HEK293T (cell line): ENCODE measurements around the gene NEUROD4.

Experiments used
- CTCF ChIA-PET: fragments of 350-600 bp; formaldehyde crosslinking; extraction: SDS; loops from one replicate; lab custom pipeline; 2021; ENCODE audit warnings: antibody characterized with exemption, inconsistent platforms; lab: Yijun Ruan, JAX
- POLR2A ChIA-PET: fragments of 350-600 bp; formaldehyde crosslinking; extraction: SDS; loops from one replicate; lab custom pipeline; 2020; ENCODE audit warnings: antibody characterized with exemption, inconsistent platforms; lab: Yijun Ruan, JAX
- DNase-seq: peaks from one replicate; pipeline ENCODE4 v3.0.0; 2012; ENCODE audit warnings: mixed read lengths; ENCODE audit errors: extremely low spot score
- ARNT ChIP-seq: fragments of 450-650 bp; IDR thresholded peaks from 2 replicates; pipeline ENCODE4 v1.6.1; 2017; ENCODE audit warnings: mild to moderate bottlenecking
- BHLHE40 ChIP-seq: fragments of 450-650 bp; IDR thresholded peaks from 2 replicates; pipeline ENCODE4 v1.6.1; 2016; ENCODE audit warnings: mild to moderate bottlenecking, moderate library complexity, borderline replicate concordance
- CTBP1 ChIP-seq: fragments of 450-650 bp; IDR thresholded peaks from 2 replicates; pipeline ENCODE4 v1.6.1; 2016; ENCODE audit warnings: borderline replicate concordance
- ELF4 ChIP-seq: fragments of 450-650 bp; IDR thresholded peaks from 2 replicates; pipeline ENCODE4 v1.6.1; 2017; ENCODE audit warnings: antibody characterized with exemption
- FOXA1 ChIP-seq: fragments of 450-650 bp; IDR thresholded peaks from 2 replicates; pipeline ENCODE4 v1.6.1; 2016; ENCODE audit warnings: mild to moderate bottlenecking
- FOXK2 ChIP-seq: fragments of 450-650 bp; IDR thresholded peaks from 2 replicates; pipeline ENCODE4 v1.6.1; 2016; ENCODE audit warnings: mild to moderate bottlenecking
- FOXM1 ChIP-seq: fragments of 450-650 bp; IDR thresholded peaks from 2 replicates; pipeline ENCODE4 v1.6.1; 2017; ENCODE audit warnings: mild to moderate bottlenecking, borderline replicate concordance
- HDGF ChIP-seq: fragments of 450-650 bp; IDR thresholded peaks from 2 replicates; pipeline ENCODE4 v1.6.1; 2017; ENCODE audit warnings: antibody characterized with exemption, borderline replicate concordance
- L3MBTL2 ChIP-seq: fragments of 450-650 bp; conservative IDR thresholded peaks from 2 replicates; pipeline ENCODE4 v1.6.1; 2016; ENCODE audit warnings: mild to moderate bottlenecking
- LEF1 ChIP-seq: fragments of 450-650 bp; IDR thresholded peaks from 2 replicates; pipeline ENCODE4 v1.6.1; 2017; ENCODE audit warnings: mild to moderate bottlenecking, borderline replicate concordance
- NFRKB ChIP-seq: fragments of 450-650 bp; IDR thresholded peaks from 2 replicates; pipeline ENCODE4 v1.6.1; 2016; ENCODE audit warnings: mild to moderate bottlenecking, moderate library complexity
- SP1 ChIP-seq: fragments of 450-650 bp; IDR thresholded peaks from 2 replicates; pipeline ENCODE4 v1.6.1; 2017
- SUZ12 ChIP-seq: fragments of 450-650 bp; IDR thresholded peaks from 2 replicates; pipeline ENCODE4 v1.6.1; 2016; ENCODE audit warnings: mild to moderate bottlenecking
- TARDBP ChIP-seq: fragments of 450-650 bp; IDR thresholded peaks from 2 replicates; pipeline ENCODE4 v1.6.1; 2016
- ZNF384 ChIP-seq: fragments of 450-650 bp; IDR thresholded peaks from 2 replicates; pipeline ENCODE4 v1.6.1; 2016
- TF ChIP-seq, protein P1 (sequence below): fragments of 450-650 bp; IDR thresholded peaks from 2 replicates; pipeline ENCODE4 v1.6.1; 2016

NEUROD4 gene

DNA sequence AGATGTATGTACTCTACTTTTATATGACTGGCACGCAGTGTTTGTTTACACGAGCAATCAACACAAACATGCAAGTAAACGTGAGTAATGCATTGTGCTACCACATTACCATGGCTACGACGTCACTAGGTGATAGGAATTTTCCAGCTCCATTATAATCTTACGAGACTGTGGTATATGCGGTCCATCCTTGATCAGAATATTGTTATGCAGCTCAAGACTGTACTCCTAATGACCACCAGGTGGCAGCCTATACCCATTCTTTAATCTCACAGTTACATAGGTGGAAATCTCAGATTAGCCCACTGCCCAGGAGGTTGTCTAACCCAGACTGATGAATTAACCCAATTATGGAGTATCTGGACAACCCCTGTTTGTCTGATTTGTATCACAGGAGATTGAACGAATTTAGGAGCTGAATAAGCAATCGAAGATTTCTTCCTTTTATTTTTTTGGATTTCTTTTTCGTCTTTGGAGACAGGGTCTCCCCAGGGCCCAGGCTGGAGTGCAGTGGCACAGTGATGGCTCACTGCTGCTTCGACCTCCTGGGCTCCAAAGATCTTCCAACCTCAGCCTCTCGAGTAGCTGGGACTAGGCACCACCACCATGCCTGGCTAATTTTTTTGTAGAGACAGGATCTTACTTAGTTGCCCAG, 26.5 kb upstream of the NEUROD4 start:
- peak; percentile 66 for DNase-seq
- POLR2A ChIA-PET = no interaction called here
- TF ChIP-seq FOXA1 (no peak), NFRKB (no peak), SUZ12 (no peak), ELF4 (no peak), ZNF384 (no peak), FOXM1 (no peak), L3MBTL2 (no peak), ARNT (no peak), TARDBP (no peak), BHLHE40 (no peak), FOXK2 (no peak), LEF1 (no peak), HDGF (no peak), SP1 (no peak), CTBP1 (no peak)
- TF ChIP-seq, protein P1, sequence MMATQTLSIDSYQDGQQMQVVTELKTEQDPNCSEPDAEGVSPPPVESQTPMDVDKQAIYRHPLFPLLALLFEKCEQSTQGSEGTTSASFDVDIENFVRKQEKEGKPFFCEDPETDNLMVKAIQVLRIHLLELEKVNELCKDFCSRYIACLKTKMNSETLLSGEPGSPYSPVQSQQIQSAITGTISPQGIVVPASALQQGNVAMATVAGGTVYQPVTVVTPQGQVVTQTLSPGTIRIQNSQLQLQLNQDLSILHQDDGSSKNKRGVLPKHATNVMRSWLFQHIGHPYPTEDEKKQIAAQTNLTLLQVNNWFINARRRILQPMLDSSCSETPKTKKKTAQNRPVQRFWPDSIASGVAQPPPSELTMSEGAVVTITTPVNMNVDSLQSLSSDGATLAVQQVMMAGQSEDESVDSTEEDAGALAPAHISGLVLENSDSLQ = no peak
- CTCF ChIA-PET = interaction anchor here (0.6 to 3.4 kb wide), 7 partner anchors 29 to 244 kb away, joined by 3 to 51 read pairs (median 6); no protein-coding TSS in a partner anchor

GRCh38 chr12:54996205-54996604, 23.6 kb upstream of the NEUROD4 start:
- POLR2A ChIA-PET = no interaction called here
- CTCF ChIA-PET = interaction anchor here (1.9 to 2.1 kb wide), 2 partner anchors 72 to 76 kb away, joined by 7 to 11 read pairs; no protein-coding TSS in a partner anchor
- TF ChIP-seq LEF1 (no peak), TARDBP (no peak), BHLHE40 (no peak), NFRKB (no peak), L3MBTL2 (no peak), SP1 (no peak), FOXA1 (no peak), SUZ12 (no peak), FOXK2 (no peak), HDGF (no peak), ELF4 (no peak), ZNF384 (no peak), FOXM1 (no peak), ARNT (no peak), CTBP1 (no peak)
- TF ChIP-seq, protein P1 = no peak
- no peak for DNase-seq

DNA sequence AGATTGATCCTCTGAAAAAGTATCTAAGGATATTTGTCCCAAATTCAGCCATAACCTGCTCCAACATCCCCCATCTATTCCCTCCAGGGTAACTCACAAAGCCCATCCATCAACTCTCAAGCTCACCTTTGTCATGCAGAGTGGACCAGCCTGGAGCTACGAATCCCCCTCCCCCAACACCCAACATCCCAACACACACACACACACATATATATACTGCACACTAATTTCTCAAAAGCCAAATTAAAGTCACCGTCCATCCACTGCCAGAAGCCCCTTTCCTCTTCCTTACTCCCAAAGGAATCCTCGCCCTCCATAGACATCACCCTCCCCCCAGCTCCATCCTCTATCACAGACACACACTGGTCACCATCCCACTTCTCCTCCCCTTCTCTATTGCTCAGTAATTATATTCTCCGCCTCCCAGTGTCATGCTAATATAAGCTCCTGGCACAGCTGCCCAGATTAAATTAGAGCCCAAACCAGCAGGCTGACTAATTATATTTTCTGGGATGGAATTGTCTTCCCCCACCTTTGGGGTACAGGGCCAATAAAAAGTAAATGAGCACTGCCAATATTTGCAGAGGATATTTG, 21.7 kb upstream of the NEUROD4 start:
- ChIA-PET POLR2A (no interaction called here), CTCF (interaction anchor here (1.9 kb wide), 1 partner anchor 70 kb away, joined by 7 read pairs; no protein-coding TSS in a partner anchor)
- TF ChIP-seq FOXK2 (no peak), ELF4 (no peak), SP1 (no peak), FOXM1 (no peak), FOXA1 (no peak), SUZ12 (no peak), NFRKB (no peak), CTBP1 (no peak), L3MBTL2 (no peak), BHLHE40 (no peak), ZNF384 (no peak), TARDBP (no peak), HDGF (no peak), LEF1 (no peak), ARNT (no peak)
- TF ChIP-seq, protein P1 = no peak
- DNase-seq = no peak

DNA sequence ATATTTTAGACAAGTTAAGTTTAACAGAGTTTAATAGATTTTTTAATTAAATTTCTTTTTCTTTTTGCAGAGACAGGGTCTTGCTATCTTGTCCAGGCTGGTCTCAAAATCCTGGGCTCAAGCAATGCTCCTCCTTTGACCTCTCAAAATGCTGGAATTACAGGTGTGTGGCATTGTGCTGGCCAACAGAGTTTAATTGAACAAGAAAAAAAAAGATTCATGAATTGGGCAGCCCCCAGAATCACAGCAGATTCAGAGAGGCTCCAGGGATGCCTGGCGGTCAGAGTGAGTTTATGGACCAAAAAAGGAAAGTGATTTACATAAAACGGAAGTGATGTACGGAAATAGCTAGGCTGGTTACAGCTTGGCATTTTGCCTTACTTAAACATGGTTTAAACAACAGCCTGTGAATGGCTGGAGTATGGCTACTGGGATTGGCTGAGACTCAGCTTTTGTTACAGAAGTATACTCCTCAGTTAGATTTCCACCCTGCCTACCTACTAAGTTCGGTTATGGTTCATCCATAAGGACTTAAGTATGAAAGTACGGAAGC, 20.7 kb upstream of the NEUROD4 start:
- no peak for TF ChIP-seq FOXK2
- no peak for TF ChIP-seq ARNT
- TF ChIP-seq TARDBP = no peak
- no peak for TF ChIP-seq ZNF384
- no peak for TF ChIP-seq FOXM1
- TF ChIP-seq BHLHE40 = no peak
- no peak for TF ChIP-seq L3MBTL2
- TF ChIP-seq SUZ12 = no peak
- TF ChIP-seq ELF4 = no peak
- no peak for TF ChIP-seq LEF1
- no peak for TF ChIP-seq FOXA1
- TF ChIP-seq, protein P1 = no peak
- TF ChIP-seq HDGF = no peak
- TF ChIP-seq SP1 = no peak
- no peak for TF ChIP-seq NFRKB
- no peak for TF ChIP-seq CTBP1
- ChIA-PET CTCF (no interaction called here), POLR2A (no interaction called here)
- DNase-seq = no peak
